Lower lobe of right lung (tissue), 2 donors: ENCODE results near the gene CDK8. TPM values are rescaled to one million over a fixed set of nuclear protein-coding genes. Genes with fewer than 3 reads are reported as not detected.
"Not testable (repeated sequence)": the region's sequence is repeated elsewhere in the genome, so short reads cannot be mapped to it uniquely, and the experiment has no call there.

ENCODE experiments used
- ATAC-seq, 2 donors: fragments of 200-7000 bp; cut with Tn5 transposase; one replicate each; pipeline ENCODE4 v1.9.1; 2020 to 2022; ENCODE audit warnings: mild to moderate bottlenecking in 2 of 2, moderate library complexity in 2 of 2
- DNase-seq: peaks from one replicate; pipeline ENCODE4 v3.0.0-alpha.2; 2020
- H3K27ac ChIP-seq: fragments of 200-600 bp; one replicate; pipeline ENCODE4 v1.8.0; 2022
- H3K27me3 ChIP-seq: fragments of 200-600 bp; one replicate; pipeline ENCODE4 v1.8.0; 2022; ENCODE audit warnings: low read depth
- H3K36me3 ChIP-seq: fragments of 200-600 bp; one replicate; pipeline ENCODE4 v1.8.0; 2022; ENCODE audit warnings: mild to moderate bottlenecking
- H3K4me1 ChIP-seq: fragments of 200-600 bp; one replicate; pipeline ENCODE4 v1.8.0; 2022
- H3K4me3 ChIP-seq: fragments of 200-600 bp; one replicate; pipeline ENCODE4 v1.8.0; 2022; ENCODE audit warnings: mild to moderate bottlenecking
- H3K9me3 ChIP-seq: fragments of 200-600 bp; one replicate; pipeline ENCODE4 v1.8.0; 2022
- intact Hi-C: fragments of 100-400 bp; cut with DNase I; formaldehyde crosslinking; loops from one replicate; pipeline ENCODE4 v1.11.0; 2022
- total RNA-seq: library from RNA; stranded (reverse); fragmentation: NEBNext Ultra II Directional; extraction: Animal tissue kit (Norgen Biotek cat#: 25700); gene quantifications from one replicate; pipeline ENCODE4 v1.2.1, GENCODE V29; 2021
- TF ChIP-seq, protein P1 (sequence below): fragments of 200-600 bp; IDR thresholded peaks from one replicate; pipeline ENCODE4 v1.8.0; 2022; ENCODE audit warnings: antibody characterized with exemption, mild to moderate bottlenecking
- donor health status: DM: no; HTN: yes; CAD: no; lungs with severe emphysema.

Gene CDK8
- total RNA-seq, 1 donor from 2014 or later = 10.3 TPM

DNA sequence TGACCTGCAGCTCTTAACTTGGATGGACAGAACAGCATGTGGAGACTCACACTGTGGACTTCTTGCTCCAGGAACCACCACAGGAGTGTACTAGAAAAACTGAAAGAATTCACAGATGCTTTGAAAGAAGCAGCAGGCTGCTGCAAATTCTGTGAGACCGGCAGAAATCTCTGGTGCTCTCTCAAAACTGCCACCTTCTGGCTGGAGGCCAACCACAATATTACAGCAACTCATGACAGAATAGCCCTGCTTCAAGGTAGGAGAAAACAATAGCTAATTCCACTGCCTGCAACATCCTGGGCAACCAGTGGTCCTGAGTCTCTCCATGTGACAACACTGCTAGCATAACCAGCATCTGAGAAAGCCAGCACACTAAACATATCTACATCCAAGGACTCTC is 26.9 kb downstream of the CDK8 start:
- intact Hi-C loops = no loop called here
- Histone ChIP-seq H3K4me1 (no peaks in the 10 kb centered on the region), H3K9me3 (no peaks in the 10 kb centered on the region), H3K27ac (no peak overlapping the region), H3K27me3 (no peaks in the 10 kb centered on the region), H3K36me3 (peaks cover 3% of the 10 kb centered on the region), H3K4me3 (no peak overlapping the region)
- TF ChIP-seq, protein P1, sequence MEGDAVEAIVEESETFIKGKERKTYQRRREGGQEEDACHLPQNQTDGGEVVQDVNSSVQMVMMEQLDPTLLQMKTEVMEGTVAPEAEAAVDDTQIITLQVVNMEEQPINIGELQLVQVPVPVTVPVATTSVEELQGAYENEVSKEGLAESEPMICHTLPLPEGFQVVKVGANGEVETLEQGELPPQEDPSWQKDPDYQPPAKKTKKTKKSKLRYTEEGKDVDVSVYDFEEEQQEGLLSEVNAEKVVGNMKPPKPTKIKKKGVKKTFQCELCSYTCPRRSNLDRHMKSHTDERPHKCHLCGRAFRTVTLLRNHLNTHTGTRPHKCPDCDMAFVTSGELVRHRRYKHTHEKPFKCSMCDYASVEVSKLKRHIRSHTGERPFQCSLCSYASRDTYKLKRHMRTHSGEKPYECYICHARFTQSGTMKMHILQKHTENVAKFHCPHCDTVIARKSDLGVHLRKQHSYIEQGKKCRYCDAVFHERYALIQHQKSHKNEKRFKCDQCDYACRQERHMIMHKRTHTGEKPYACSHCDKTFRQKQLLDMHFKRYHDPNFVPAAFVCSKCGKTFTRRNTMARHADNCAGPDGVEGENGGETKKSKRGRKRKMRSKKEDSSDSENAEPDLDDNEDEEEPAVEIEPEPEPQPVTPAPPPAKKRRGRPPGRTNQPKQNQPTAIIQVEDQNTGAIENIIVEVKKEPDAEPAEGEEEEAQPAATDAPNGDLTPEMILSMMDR = no peak
- ATAC-seq (no peak), DNase-seq (no peak)

DNA sequence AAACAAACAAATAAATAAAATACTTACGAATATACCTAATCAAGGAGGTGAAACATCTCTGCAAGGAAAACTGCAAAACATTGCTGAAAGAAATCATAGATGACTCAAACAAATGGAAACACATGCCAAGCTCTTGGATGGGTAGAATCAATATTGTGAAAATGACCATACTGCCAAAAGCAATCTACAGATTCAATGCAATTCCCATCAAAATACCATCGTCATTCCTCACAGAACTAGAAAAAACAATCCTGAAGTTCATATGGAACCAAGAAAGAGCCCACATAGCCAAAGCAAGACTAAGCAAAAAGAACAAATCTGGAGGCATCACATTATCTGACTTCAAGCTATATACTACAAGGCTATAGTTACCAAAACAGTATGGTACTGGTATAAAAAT is 32.0 kb downstream of the CDK8 start:
- H3K4me3 ChIP-seq, H3K27me3 ChIP-seq, H3K9me3 ChIP-seq, DNase-seq, H3K36me3 ChIP-seq, H3K27ac ChIP-seq, H3K4me1 ChIP-seq, ATAC-seq, intact Hi-C loops: not testable (repeated sequence)

DNA sequence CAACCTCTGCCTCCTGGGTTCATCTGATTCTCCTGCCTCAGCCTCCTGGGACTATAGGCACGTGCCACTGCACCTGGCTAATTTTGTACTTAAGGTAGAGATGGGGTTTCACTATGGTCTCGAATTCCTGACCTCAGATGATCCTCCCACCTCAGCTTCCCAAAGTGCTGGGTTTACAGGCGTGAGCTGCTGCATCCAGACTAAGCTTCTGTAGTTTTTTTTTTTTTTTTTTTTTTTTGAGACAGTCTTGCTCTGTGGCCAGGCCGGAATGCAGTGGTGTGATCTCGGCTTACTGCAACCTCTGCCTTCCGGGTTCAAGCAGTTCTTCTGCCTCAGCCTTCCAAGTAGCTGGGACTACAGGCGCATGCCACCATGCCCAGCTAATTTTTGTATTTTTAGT is 34.9 kb downstream of the CDK8 start:
- H3K36me3 ChIP-seq, ATAC-seq, H3K9me3 ChIP-seq, H3K4me1 ChIP-seq, DNase-seq, H3K27me3 ChIP-seq, H3K4me3 ChIP-seq, H3K27ac ChIP-seq, intact Hi-C loops: not testable (repeated sequence)

DNA sequence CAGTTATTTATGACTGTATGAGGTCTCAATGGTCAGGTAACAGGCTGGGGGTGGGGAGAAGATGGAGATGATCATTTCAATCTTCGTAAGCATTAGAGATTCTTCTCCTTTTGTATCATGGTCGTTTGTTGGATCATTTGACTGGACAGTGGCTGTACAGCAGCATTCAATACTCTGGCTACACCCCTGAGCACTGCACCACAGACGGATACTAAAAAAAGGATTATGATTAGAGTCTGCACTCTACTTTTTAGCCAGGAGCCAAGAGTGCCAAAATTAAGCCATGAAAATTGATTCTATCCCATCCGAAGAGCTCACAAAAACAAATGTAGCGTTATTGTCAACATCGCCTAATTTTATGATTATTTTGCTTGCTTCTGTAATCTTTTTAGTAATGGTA is 41.9 kb downstream of the CDK8 start:
- DNase-seq (no peak), ATAC-seq (no peak)
- TF ChIP-seq, protein P1 = no peak
- intact Hi-C loops = no loop called here
- Histone ChIP-seq H3K27ac (no peak overlapping the region), H3K9me3 (no peaks in the 10 kb centered on the region), H3K4me1 (peaks cover 6% of the 10 kb centered on the region), H3K4me3 (no peak overlapping the region), H3K36me3 (no peaks in the 10 kb centered on the region), H3K27me3 (no peaks in the 10 kb centered on the region)

DNA sequence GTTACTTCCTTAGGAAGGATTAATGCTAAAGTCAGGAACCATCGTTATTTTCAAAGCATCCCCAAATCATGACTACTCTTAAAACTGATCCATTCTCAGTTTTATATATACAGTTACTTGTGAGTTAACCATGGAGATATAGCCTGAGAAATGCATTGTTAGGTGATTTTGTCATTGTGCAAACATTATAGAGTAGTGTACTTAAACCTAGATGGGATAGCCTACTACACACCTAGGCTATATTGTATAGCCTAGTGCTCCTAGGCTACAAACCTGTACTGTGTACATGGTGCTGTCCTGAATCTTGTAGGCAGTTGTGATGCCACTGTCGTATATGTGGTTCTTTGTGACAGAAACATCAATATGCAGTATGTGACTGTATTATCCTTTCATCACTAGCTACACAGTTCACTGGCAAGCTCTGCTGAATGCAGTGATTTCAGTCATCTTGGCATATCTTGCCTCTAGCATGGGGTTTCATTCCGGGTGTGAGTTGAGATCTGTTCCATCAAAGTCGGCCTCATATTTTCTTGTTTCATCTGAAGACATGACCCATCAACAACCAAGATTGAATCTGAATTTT is 45.3 kb downstream of the CDK8 start:
- intact Hi-C loops = no loop called here
- H3K27me3 ChIP-seq = no peaks in the 10 kb centered on the region
- H3K9me3 ChIP-seq = no peaks in the 10 kb centered on the region
- no peaks in the 10 kb centered on the region for H3K36me3 ChIP-seq
- DNase-seq (no peak), ATAC-seq (no peak)
- H3K4me3 ChIP-seq = no peak overlapping the region
- no peak overlapping the region for H3K27ac ChIP-seq
- TF ChIP-seq, protein P1 = no peak
- peaks cover 7% of the 10 kb centered on the region for H3K4me1 ChIP-seq

DNA sequence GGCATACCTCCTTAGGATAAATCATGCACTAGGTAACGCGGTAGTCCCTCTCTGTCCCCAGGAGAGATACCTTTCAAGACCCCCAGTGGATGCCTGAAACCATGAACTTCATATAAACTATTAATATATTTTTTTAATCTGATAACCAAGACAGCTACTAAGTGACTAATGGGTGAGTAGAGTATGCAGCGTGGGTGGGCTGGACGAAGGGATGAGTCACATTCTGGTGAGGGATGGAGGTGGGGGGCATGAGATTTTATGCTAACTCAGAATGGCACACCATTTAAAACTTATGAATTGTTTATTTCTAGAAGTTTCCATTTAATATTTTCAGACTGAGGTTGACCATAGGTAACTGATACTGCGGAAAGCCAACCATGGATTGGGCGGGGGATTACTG is 46.2 kb downstream of the CDK8 start:
- no peaks in the 10 kb centered on the region for H3K36me3 ChIP-seq
- H3K27ac ChIP-seq = no peak overlapping the region
- intact Hi-C loops = no loop called here
- H3K27me3 ChIP-seq = no peaks in the 10 kb centered on the region
- H3K4me1 ChIP-seq = peaks cover 11% of the 10 kb centered on the region
- H3K4me3 ChIP-seq = no peak overlapping the region
- no peaks in the 10 kb centered on the region for H3K9me3 ChIP-seq
- ATAC-seq = no peak
- no peak for DNase-seq
- TF ChIP-seq, protein P1 = no peak

DNA sequence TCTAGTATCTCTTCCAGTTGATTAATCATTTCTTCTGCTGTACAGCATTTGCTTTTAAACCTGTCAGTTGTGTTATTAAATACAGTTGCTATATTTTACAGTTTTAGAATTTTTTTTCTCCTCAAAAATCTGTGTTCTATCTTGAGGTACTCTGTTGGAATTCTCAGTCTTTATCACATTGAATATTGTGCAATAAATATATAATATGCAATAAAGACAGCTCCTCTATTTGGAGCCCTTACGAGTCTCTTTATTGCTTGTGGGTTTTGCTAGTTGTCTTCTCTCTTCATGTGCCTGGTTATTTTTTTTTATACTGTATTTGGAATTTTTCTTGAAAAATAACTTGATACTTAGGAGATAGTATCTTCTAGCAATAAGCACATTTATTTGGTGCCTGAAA is 51.7 kb downstream of the CDK8 start:
- Histone ChIP-seq H3K4me1 (peaks cover 10% of the 10 kb centered on the region), H3K27ac (no peak overlapping the region), H3K4me3 (no peak overlapping the region), H3K36me3 (no peaks in the 10 kb centered on the region), H3K27me3 (no peaks in the 10 kb centered on the region), H3K9me3 (no peaks in the 10 kb centered on the region)
- ATAC-seq = no peak
- intact Hi-C loops = no loop called here
- DNase-seq = no peak
- TF ChIP-seq, protein P1 = no peak
